Nucleus accumbens (tissue), 56 donors: ENCODE measurements around the gene SLC16A13.
"Not testable (repeated sequence)": the region's sequence is repeated elsewhere in the genome, so short reads cannot be mapped to it uniquely, and the experiment has no call there.

ENCODE experiments used
- DNase-seq, 56 donors: peaks; one replicate each; lab custom pipeline; 2025; lab: John Stamatoyannopoulos, UW

Gene SLC16A13

GRCh38 chr17:7026471-7027115 lies 9.2 kb upstream of the SLC16A13 start:
- DNase-seq: no peak

DNA sequence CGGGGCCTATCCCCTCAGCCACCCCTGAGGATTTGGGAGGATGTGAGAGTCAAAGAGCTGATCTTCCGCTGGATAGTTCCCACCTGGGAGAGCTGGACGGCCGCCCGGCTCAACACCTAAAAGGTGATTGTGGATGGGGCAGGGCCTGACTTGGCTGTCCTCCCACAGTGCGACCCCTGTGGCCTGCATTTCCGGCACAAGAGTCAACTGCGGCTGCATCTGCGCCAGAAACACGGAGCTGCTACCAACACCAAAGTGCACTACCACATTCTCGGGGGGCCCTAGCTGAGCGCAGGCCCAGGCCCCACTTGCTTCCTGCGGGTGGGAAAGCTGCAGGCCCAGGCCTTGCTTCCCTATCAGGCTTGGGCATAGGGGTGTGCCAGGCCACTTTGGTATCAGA lies 8.5 kb upstream of the SLC16A13 start:
- no peak for DNase-seq

DNA sequence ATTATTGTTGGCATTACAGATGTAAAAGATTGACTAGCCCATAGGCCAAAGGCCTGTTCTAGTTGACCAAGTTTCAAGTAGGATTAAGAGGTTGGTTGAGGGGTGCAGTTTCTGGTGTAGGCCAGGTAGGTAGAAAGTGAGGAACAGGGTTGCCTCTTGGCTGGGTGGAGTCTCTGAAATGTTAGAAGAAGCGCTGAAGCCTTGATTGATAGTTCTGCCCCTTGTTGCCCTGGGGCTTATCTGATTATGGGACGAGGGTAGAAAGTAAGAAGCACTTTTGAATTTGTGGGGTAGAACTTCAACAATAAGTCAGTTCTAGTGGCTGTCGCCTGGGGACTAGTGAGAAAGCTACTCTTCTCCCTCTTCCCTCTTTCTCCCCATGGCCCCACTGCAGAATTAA lies 6.7 kb upstream of the SLC16A13 start:
- no peak for DNase-seq

DNA sequence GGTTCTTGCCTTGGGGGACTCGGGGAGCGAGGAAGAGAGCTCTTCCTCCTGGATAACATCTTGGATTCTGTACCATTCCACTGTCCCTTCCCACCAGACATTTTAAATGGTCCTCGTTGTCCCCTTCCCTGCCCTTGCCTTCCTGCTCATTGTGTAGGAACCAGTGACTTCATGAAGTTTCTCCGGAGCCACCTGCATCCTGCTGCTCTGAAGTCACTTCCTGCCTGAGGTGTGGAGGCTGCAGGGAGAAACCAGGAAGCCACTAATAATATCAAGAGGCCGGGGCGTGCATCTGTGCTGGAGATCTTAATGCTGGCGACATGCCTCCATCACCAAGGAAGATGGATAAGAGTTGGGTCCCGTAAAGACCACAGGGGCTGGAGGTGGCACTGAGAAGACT lies 6.2 kb upstream of the SLC16A13 start:
- DNase-seq: no peak

DNA sequence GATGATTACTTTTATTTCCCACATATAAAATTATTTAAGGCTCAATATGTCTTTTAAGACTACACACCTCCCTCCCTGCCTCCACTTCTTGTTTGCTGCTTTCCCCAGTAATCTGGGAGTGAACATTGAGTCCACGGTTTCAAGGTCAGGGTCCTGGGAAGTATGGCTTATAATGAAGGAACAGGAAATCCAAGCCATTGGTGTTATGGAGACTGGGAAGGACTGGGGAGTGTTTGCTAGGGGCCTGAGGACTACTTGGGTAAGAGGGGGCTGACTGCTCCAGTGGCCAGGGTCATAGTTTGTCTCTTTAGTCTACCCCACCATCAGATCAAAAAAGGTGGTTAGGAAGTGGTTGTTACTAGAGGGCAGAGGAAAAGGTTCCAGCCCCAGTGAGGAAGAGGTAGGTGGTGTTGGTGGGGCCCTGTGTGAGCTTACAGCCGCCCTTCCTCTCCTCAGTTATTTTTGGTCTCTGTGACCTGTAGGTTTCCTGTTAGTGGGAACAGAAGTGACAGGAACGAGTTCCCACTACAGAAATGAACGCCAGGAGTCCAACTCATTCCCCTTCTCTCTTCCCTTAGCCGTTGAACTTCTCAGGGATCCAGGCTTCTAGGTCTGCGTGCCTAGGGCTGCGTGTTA lies 742 bp upstream of the SLC16A13 start:
- no peak for DNase-seq

DNA sequence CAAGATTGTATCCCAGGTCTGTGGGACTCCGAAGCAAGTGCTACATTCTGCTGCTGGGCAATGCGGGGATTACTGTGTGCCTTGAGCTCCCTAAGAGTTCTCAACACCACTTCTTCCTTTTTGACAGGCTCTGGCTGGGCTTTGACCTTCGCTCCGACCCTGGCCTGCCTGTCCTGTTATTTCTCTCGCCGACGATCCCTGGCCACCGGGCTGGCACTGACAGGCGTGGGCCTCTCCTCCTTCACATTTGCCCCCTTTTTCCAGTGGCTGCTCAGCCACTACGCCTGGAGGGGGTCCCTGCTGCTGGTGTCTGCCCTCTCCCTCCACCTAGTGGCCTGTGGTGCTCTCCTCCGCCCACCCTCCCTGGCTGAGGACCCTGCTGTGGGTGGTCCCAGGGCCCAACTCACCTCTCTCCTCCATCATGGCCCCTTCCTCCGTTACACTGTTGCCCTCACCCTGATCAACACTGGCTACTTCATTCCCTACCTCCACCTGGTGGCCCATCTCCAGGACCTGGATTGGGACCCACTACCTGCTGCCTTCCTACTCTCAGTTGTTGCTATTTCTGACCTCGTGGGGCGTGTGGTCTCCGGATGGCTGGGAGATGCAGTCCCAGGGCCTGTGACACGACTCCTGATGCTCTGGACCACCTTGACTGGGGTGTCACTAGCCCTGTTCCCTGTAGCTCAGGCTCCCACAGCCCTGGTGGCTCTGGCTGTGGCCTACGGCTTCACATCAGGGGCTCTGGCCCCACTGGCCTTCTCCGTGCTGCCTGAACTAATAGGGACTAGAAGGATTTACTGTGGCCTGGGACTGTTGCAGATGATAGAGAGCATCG lies 2.4 kb downstream of the SLC16A13 start:
- no peak for DNase-seq

GRCh38 chr17:7039832-7040231 lies 4.0 kb downstream of the SLC16A13 start:
- DNase-seq: no peak

GRCh38 chr17:7041607-7042500 lies 6.0 kb downstream of the SLC16A13 start:
- no peak for DNase-seq

GRCh38 chr17:7042501-7043181 lies 6.8 kb downstream of the SLC16A13 start:
- DNase-seq: peak in 3 of 56 donors; percentile 27 to 61 (median 27)

GRCh38 chr17:7043182-7043496 lies 7.3 kb downstream of the SLC16A13 start:
- DNase-seq: no peak

DNA sequence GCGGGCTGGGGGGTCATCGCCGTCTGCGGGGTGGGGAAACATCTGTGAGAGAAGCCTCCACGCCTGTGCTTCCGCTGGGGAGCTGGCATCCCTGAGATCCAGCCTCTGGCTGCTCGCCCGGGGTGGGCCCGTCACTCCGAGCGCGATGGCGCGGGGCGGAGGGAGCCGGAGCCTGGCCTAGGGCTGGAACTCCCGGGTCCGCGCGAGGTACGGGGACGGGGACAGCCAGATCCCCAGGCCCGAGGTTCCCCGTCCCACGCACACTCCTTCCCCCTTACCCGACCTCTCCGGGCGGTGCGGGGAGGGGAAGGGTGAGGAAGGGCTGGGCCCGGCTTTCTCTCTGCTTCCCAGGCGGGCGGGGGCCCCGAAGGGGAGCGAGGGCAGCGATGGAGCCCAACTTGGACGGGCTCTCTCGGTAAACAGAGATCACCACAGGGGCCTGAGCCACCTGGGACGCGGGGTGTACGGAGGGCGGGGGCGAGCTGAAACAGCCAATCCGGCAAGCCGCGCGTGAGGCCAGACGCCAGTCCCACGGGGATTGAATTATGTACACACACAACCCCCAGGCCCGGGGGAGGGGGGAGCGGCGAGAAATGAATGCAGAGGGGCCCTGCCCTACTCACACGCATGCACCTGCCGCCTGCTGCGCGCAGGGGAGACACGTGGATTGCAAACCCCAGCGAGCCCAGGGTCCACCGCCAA lies 7.8 kb downstream of the SLC16A13 start, which contains the start of gene SLC16A11:
Gene SLC16A11, minus strand, starts transcription at position 596 of the 702 bp plus-strand sequence. Its CDS starts 579 bp downstream, at position 17.
- peak in 11 of 56 donors; percentile 3 to 69 (median 29) for DNase-seq

DNA sequence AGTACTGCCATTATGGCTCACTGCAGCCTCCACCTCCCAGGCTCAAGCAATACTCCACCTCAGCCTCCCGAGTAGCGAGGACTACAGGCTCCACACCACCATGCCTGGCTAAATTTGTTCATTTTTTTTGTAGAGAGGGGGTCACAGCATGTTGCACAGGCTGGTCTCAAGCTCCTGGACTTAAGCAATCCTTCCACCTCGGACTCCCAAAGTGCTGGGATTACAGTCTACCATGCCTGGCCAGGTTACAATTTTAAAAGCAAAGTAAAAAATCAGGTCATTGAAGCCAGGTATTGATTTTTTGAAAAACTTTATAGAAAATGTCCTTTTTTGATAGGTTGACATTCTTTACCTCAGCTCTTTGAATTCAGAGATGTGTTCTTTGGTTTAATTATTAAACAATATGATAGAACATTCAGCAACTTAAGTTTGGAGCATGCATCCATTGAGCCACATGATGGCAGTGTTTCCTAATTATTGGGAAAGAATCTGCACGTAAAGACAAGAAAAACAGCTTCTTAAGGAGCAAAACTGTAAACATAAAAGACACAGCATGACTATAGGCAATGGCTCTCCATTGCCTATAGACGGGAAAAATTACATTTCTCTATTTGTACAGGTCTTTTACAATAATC lies 9.8 kb downstream of the SLC16A13 start:
- peak in 5 of 56 donors; percentile 3 to 42 (median 12) for DNase-seq

GRCh38 chr17:7046127-7046724 lies 10.4 kb downstream of the SLC16A13 start:
- DNase-seq: peak in 13 of 56 donors; percentile 2 to 45 (median 10)

DNA sequence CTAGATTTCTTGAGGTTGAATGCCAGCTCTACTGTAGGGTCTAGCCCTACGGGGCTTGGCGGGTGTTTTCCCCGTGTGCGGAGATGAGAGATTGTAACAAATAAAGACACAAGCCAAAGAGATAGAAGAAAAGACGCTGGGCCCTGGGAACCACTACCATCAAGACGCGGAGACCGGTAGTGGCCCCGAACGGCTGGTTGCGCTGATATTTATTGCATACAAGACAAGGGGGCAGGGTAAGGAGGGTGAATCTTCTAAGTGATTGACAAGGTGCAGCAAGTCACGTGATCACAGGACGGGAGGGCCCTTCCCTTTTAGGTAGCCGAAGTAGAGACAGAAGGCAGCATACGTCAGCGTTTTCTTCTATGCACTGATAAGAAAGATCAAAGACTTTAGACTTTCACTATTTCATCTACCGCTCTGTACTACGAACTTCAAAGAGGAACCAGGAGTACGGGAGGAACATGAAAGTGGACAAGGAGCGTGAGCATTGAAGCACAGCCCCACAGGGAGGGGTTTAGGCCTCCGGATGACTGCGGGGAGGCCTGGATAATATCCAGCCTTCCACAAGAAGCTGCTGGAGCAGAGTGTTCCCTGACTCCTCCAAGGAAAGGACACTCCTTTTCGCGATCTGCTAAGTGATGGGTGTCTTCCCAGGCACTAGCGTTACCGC lies 11.0 kb downstream of the SLC16A13 start:
- not testable (repeated sequence) for DNase-seq

- no peak for DNase-seq
These were observed 11.8 kb downstream of the SLC16A13 start for GRCh38 chr17:7047566-7047965.

GRCh38 chr17:7048968-7049367 lies 13.2 kb downstream of the SLC16A13 start:
- DNase-seq: no peak

DNA sequence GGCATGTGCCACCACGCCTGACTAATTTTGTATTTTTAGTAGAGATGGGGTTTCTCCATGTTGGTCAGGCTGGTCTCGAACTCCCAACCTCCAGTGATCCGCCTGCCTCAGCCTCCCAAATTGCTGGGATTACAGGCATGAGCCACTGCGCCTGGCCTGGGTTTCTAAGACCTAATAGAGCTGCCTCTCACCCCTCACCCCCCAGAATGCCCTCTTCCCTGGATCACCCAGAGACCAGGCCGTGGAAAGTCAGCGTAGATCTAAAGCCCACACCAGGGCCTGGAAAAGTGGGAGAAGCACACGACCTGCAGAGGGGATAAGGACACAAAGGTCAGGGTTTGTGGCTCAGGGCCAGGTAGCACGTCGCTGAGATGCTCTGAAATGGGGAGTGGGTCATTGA lies 14.8 kb downstream of the SLC16A13 start:
- not testable (repeated sequence) for DNase-seq

- no peak for DNase-seq
These were observed 20.6 kb downstream of the SLC16A13 start for GRCh38 chr17:7056386-7056785.
